Hepatocyte (in vitro differentiated cells): ENCODE measurements around the gene SLC4A7. TPM values are rescaled to one million over a fixed set of nuclear protein-coding genes. Genes with fewer than 3 reads are reported as not detected.

ENCODE experiments used
- DNase-seq: peaks from one replicate; pipeline ENCODE4 v3.0.0-alpha.2; 2016; ENCODE audit warnings: low spot score
- H2AFZ ChIP-seq: fragments of 200-600 bp; sonication (generic); 2 replicates; pipeline ENCODE4 v1.6.0; 2016; ENCODE audit warnings: antibody characterized with exemption, mild to moderate bottlenecking
- H3K27ac ChIP-seq: fragments of 200-600 bp; sonication (generic); 2 replicates; pipeline ENCODE4 v1.5.1; 2016; ENCODE audit warnings: mild to moderate bottlenecking
- H3K27me3 ChIP-seq: fragments of 200-600 bp; sonication (generic); 2 replicates; pipeline ENCODE4 v1.6.1; 2016
- H3K36me3 ChIP-seq: fragments of 200-600 bp; sonication (generic); replicated peaks from 2 replicates; pipeline ENCODE4 v1.5.1; 2016; ENCODE audit warnings: low read depth; ENCODE audit not compliant: insufficient read depth
- H3K4me1 ChIP-seq: fragments of 200-600 bp; sonication (generic); 2 replicates; pipeline ENCODE4 v1.5.1; 2016; ENCODE audit warnings: mild to moderate bottlenecking, moderate library complexity; ENCODE audit not compliant: insufficient read depth
- H3K4me2 ChIP-seq: fragments of 200-600 bp; sonication (generic); 2 replicates; pipeline ENCODE4 v1.6.0; 2016
- H3K4me3 ChIP-seq: fragments of 200-600 bp; sonication (generic); 2 replicates; pipeline ENCODE4 v1.5.1; 2016; ENCODE audit warnings: mild to moderate bottlenecking
- H3K79me2 ChIP-seq: fragments of 200-600 bp; sonication (generic); 2 replicates; pipeline ENCODE4 v1.6.0; 2017; ENCODE audit warnings: mild to moderate bottlenecking
- H3K9me2 ChIP-seq: fragments of 200-600 bp; sonication (generic); replicated peaks from 2 replicates; pipeline ENCODE4 v1.6.0; 2017; ENCODE audit warnings: mild to moderate bottlenecking; ENCODE audit not compliant: insufficient read depth
- H3K9me3 ChIP-seq: fragments of 200-600 bp; sonication (generic); 2 replicates; pipeline ENCODE4 v1.5.1; 2016; ENCODE audit warnings: low read depth, mild to moderate bottlenecking
- H4K20me1 ChIP-seq: fragments of 200-600 bp; sonication (generic); 2 replicates; pipeline ENCODE4 v1.6.0; 2016; ENCODE audit warnings: mild to moderate bottlenecking; ENCODE audit not compliant: insufficient read depth, poor library complexity, severe bottlenecking
- CTCF ChIP-seq: fragments of 200-600 bp; sonication (generic); IDR thresholded peaks from 2 replicates; pipeline ENCODE4 v1.5.1; 2016; ENCODE audit warnings: antibody characterized with exemption, mild to moderate bottlenecking; ENCODE audit not compliant: poor library complexity
- EZH2 ChIP-seq: fragments of 200-600 bp; sonication (generic); IDR thresholded peaks from 2 replicates; pipeline ENCODE4 v1.6.1; 2016; ENCODE audit warnings: antibody characterized with exemption, mild to moderate bottlenecking, borderline replicate concordance
- EZH2phosphoT487 ChIP-seq: fragments of 200-600 bp; sonication (generic); IDR thresholded peaks from one replicate; pipeline ENCODE4 v1.6.1; 2018; ENCODE audit warnings: antibody characterized with exemption, mild to moderate bottlenecking, low read depth, moderate library complexity; ENCODE audit not compliant: unreplicated experiment, severe bottlenecking
- WGBS: methylation state at CpG from one replicate; pipeline ENCODE4 v1.1.6; 2016; ENCODE audit warnings: low lambda C conversion rate; ENCODE audit errors: missing lambda C conversion rate; 5-methylcytosine and 5-hydroxymethylcytosine counted together
- polyA plus RNA-seq: library from polyadenylated mRNA; unstranded; fragments of >200 nt; fragmentation: Nextera tagmentation; extraction: Ambion mirVana; gene quantifications from 2 replicates; pipeline ENCODE4 v1.2.1, GENCODE V29; 2016
- total RNA-seq: library from RNA; depleted of rRNA; stranded (reverse); fragments of >200 nt; gene quantifications from 2 replicates; pipeline ENCODE4 v1.2.3, GENCODE V29; 2014

Gene SLC4A7
- total and polyA plus RNA-seq, 2 experiments from 2014 or later: 7.7 to 45.3 TPM

- no peaks in the 10 kb centered on the region for H4K20me1 ChIP-seq
- H3K36me3 ChIP-seq: no peaks in the 10 kb centered on the region
- TF ChIP-seq EZH2 (no peak), EZH2phosphoT487 (no peak), CTCF (no peak)
- WGBS: 82% methylated on average over 8 of the region's 8 CpGs
- no peak overlapping the region for H3K4me2 ChIP-seq
- H2AFZ ChIP-seq: no peak overlapping the region
- no peak overlapping the region for H3K27ac ChIP-seq
- H3K9me2 ChIP-seq: no peaks in the 10 kb centered on the region
- H3K4me3 ChIP-seq: no peak overlapping the region
- no peaks in the 10 kb centered on the region for H3K4me1 ChIP-seq
- peak; percentile 23 for DNase-seq
- no peaks in the 10 kb centered on the region for H3K9me3 ChIP-seq
- H3K79me2 ChIP-seq: no peaks in the 10 kb centered on the region
- no peaks in the 10 kb centered on the region for H3K27me3 ChIP-seq
Measured at GRCh38 chr3:27326629-27327545, 157.3 kb downstream of the SLC4A7 start.

GRCh38 chr3:27326202-27326601 lies 158.0 kb downstream of the SLC4A7 start:
- no peaks in the 10 kb centered on the region for H3K79me2 ChIP-seq
- H3K4me3 ChIP-seq: no peak overlapping the region
- H2AFZ ChIP-seq: no peak overlapping the region
- H3K4me2 ChIP-seq: no peak overlapping the region
- no peaks in the 10 kb centered on the region for H3K36me3 ChIP-seq
- no peak for DNase-seq
- no peak for TF ChIP-seq EZH2
- TF ChIP-seq EZH2phosphoT487: no peak
- TF ChIP-seq CTCF: no peak
- no peaks in the 10 kb centered on the region for H3K27me3 ChIP-seq
- no peaks in the 10 kb centered on the region for H3K9me3 ChIP-seq
- no peaks in the 10 kb centered on the region for H3K4me1 ChIP-seq
- H3K9me2 ChIP-seq: no peaks in the 10 kb centered on the region
- no peak overlapping the region for H3K27ac ChIP-seq
- no peaks in the 10 kb centered on the region for H4K20me1 ChIP-seq
- 88% methylated on average over 1 of the region's 1 CpG for WGBS

GRCh38 chr3:27325419-27325818 lies 158.8 kb downstream of the SLC4A7 start:
- Histone ChIP-seq H3K9me3 (no peaks in the 10 kb centered on the region), H3K4me1 (no peaks in the 10 kb centered on the region), H3K36me3 (no peaks in the 10 kb centered on the region), H3K27me3 (no peaks in the 10 kb centered on the region), H3K79me2 (no peaks in the 10 kb centered on the region), H3K9me2 (no peaks in the 10 kb centered on the region), H2AFZ (no peak overlapping the region), H3K27ac (no peak overlapping the region), H3K4me3 (no peak overlapping the region), H3K4me2 (no peak overlapping the region), H4K20me1 (no peaks in the 10 kb centered on the region)
- WGBS: 100% methylated on average over 1 of the region's 1 CpG
- no peak for TF ChIP-seq CTCF
- DNase-seq: no peak
